ENCODE measurements around the gene AADACL4.
"Not testable (repeated sequence)": the region's sequence is repeated elsewhere in the genome, so short reads cannot be mapped to it uniquely, and the experiment has no call there.

Gene AADACL4

GRCh38 chr1:12629985-12630760, 13.7 kb upstream of the AADACL4 start:
- no peak for DNase-seq (ENCODE audit: low spot score)

- DNase-seq (ENCODE audit: low spot score): no peak
Observed at GRCh38 chr1:12630946-12631530, 12.8 kb upstream of the AADACL4 start.

- no peak for DNase-seq (ENCODE audit: low spot score)
Observed at GRCh38 chr1:12631571-12631970, 12.3 kb upstream of the AADACL4 start.

- no peak for DNase-seq (ENCODE audit: low spot score)
Observed at GRCh38 chr1:12634156-12634555, 9.7 kb upstream of the AADACL4 start.

- no peak for DNase-seq (ENCODE audit: low spot score)
Observed at GRCh38 chr1:12634696-12635202, 9.1 kb upstream of the AADACL4 start.

- no peak for DNase-seq (ENCODE audit: low spot score)
Observed at GRCh38 chr1:12636098-12636950, 7.6 kb upstream of the AADACL4 start.

- no peak for DNase-seq (ENCODE audit: low spot score)
Observed at GRCh38 chr1:12637693-12638092, 6.2 kb upstream of the AADACL4 start.

GRCh38 chr1:12640237-12640957, 3.5 kb upstream of the AADACL4 start:
- DNase-seq (ENCODE audit: low spot score): no peak

- DNase-seq (ENCODE audit: low spot score): no peak
Observed at GRCh38 chr1:12640958-12641272, 3.0 kb upstream of the AADACL4 start.

GRCh38 chr1:12643079-12643478, 806 bp upstream of the AADACL4 start:
- no peak for DNase-seq (ENCODE audit: low spot score)

- DNase-seq (ENCODE audit: low spot score): no peak
Observed at GRCh38 chr1:12644237-12644636, 352 bp downstream of the AADACL4 start.

- no peak for DNase-seq (ENCODE audit: low spot score)
Observed at GRCh38 chr1:12644829-12645228, 944 bp downstream of the AADACL4 start.

- not testable (repeated sequence) for DNase-seq (ENCODE audit: low spot score)
Observed at GRCh38 chr1:12645401-12645800, 1.5 kb downstream of the AADACL4 start.

GRCh38 chr1:12648741-12649140, 4.9 kb downstream of the AADACL4 start:
- no peak for DNase-seq (ENCODE audit: low spot score)

- DNase-seq (ENCODE audit: low spot score): no peak
Observed at GRCh38 chr1:12649971-12650421, 6.1 kb downstream of the AADACL4 start.

GRCh38 chr1:12654004-12654567, 10.2 kb downstream of the AADACL4 start:
- no peak for DNase-seq (ENCODE audit: low spot score)

GRCh38 chr1:12654657-12655056, 10.8 kb downstream of the AADACL4 start:
- no peak for DNase-seq (ENCODE audit: low spot score)

GRCh38 chr1:12656575-12656974, 12.7 kb downstream of the AADACL4 start:
- no peak for DNase-seq (ENCODE audit: low spot score)

GRCh38 chr1:12657060-12657884, 13.4 kb downstream of the AADACL4 start:
- DNase-seq (ENCODE audit: low spot score): no peak

GRCh38 chr1:12657885-12658512, 14.1 kb downstream of the AADACL4 start:
- DNase-seq (ENCODE audit: low spot score): not testable (repeated sequence)

Data from HuH-7.5 (cell line).